AG10803 (cell line): ENCODE data around the gene NR4A3.
"Not testable (repeated sequence)": the region's sequence is repeated elsewhere in the genome, so short reads cannot be mapped to it uniquely, and the experiment has no call there.

Experiments
- DNase-seq: peaks from one replicate; pipeline ENCODE4 v3.0.0; 2010; ENCODE audit warnings: low read depth
- H3K4me3 ChIP-seq: 2 replicates; pipeline ENCODE4 v1.5.1; 2011; ENCODE audit warnings: mild to moderate bottlenecking, low read length, control low read depth
- TF ChIP-seq, protein P1 (sequence below): conservative IDR thresholded peaks from 2 replicates; pipeline ENCODE4 v1.5.1; 2011; ENCODE audit warnings: mild to moderate bottlenecking, low read length, control low read depth, inconsistent platforms

NR4A3 gene

DNA sequence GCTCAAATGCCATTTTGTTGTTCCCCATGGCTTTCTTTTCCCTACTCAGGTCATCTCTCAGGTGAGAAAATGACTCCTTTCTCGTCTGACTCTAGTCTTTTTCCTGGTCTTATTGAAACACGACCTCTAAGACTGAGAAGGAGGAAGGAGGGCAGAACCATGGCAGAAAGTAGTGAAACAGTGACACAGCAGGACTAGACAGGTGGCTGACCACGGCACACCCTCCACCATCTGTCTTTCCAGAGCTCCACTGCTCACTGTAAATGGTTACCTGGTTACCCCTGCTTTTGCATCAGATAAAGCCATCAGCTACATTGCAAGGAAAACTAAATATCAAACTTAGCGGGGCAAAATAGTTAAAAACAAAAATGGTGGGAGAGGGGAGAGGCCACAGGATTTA is 30.9 kb downstream of the NR4A3 start:
- TF ChIP-seq, protein P1, sequence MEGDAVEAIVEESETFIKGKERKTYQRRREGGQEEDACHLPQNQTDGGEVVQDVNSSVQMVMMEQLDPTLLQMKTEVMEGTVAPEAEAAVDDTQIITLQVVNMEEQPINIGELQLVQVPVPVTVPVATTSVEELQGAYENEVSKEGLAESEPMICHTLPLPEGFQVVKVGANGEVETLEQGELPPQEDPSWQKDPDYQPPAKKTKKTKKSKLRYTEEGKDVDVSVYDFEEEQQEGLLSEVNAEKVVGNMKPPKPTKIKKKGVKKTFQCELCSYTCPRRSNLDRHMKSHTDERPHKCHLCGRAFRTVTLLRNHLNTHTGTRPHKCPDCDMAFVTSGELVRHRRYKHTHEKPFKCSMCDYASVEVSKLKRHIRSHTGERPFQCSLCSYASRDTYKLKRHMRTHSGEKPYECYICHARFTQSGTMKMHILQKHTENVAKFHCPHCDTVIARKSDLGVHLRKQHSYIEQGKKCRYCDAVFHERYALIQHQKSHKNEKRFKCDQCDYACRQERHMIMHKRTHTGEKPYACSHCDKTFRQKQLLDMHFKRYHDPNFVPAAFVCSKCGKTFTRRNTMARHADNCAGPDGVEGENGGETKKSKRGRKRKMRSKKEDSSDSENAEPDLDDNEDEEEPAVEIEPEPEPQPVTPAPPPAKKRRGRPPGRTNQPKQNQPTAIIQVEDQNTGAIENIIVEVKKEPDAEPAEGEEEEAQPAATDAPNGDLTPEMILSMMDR, result no peak
- DNase-seq, result no peak
- no peak overlapping the region for H3K4me3 ChIP-seq

DNA sequence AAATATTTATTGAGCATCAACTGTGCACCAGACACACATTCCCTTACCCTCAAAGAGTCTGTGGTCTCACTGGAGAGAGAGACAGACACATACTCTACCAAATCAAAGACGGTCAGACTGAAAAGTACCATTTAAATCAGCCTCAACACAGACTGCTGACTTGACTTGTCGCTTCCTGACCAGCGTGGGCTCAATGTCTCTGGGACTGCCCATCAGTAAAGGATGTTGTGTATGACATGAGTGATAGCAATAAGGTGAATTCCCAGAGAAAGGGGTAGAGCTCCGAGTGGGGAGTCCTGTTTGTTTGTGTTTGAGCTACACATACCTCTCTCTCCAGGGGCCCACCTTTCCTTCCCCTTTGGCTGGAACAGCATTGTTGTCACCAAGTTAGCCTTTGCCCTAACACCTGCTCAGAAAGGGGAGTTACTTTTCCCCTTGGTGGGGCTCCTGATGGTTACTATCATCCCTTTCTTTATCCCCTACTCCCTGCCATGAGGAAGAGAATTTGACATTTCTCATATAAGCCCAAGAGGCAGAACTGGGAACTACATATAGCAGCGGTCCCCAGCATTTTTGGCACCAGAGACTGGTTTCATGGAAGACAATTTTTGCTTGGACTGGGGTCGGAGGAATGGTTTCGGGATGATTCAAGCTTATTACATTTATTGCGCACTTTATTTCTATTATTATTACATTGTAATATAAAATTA is 33.9 kb downstream of the NR4A3 start:
- H3K4me3 ChIP-seq, result no peak overlapping the region
- no peak for DNase-seq
- TF ChIP-seq, protein P1, result no peak

DNA sequence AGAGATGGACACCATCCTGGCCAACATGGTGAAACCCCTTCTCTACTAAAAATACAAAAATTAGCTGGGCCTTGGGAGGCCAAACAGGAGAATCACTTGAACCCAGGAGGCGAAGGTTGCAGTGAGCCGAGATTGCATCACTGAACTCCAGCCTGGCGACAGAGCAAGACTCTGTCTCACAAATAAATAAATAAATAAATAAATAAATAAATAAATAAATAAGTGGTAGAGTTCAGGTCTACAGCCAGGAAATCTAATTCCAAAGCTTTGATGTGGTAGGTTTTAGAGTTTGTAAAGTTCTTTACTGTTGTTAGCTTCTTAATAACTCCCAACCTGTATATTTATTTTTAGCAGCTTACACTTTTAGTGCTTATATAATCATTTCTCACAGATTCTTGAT is 35.9 kb downstream of the NR4A3 start:
- DNase-seq, H3K4me3 ChIP-seq: not testable (repeated sequence)

DNA sequence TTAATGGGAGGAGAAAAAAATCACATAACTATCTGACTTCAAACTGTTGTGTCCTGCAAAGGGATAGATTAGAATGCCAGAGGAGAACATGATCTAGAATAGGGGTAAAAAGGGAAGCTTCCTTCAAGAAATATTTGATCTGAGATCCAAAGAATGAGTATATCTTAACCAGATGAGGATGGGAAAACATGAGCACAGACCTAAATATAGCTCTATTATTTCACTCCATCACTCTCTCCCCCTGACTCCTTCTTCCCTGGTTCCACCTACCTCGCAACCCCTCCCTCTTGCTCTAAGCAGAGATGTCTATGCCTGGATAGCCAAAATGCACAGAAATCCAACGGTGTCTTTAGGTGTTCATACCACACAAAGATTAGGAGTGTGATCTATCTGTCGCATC is 36.4 kb downstream of the NR4A3 start:
- DNase-seq, result no peak
- no peak overlapping the region for H3K4me3 ChIP-seq
- TF ChIP-seq, protein P1, result no peak

DNA sequence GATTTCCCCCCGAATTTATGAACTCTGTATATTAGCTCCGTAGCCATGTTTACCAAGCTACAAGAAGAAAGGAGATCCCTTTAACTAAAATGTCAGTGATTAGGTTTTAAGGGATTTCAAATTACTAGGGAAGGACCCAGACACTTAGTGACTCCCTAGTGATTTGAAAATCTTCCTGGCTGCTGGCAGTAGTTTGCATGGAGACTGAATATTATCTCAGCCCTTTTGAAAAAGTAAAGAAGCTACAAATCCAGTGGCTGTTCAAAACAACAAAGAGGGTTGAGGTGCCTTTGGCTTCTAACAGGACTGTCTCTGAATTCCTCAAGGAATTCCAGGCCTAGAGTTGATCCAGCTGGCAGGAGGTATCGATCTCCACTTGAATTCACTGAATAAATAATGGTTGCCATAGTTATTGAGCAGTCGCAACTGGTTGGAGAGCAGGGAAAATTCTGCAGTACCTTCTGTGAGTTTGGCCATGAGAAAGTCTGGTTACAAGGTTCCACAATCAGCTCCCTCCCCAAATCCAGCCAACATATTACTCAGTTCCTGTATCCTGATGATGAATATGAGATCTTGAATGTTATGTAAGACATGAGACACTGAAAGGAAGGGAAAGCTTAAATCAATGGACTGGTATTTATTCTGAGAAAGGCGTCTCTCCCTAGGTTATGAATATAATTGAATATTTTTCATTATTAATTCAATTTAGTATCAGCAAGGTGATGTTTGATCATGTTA is 37.7 kb downstream of the NR4A3 start:
- TF ChIP-seq, protein P1, result no peak
- no peak overlapping the region for H3K4me3 ChIP-seq
- peak; percentile 52 for DNase-seq

DNA sequence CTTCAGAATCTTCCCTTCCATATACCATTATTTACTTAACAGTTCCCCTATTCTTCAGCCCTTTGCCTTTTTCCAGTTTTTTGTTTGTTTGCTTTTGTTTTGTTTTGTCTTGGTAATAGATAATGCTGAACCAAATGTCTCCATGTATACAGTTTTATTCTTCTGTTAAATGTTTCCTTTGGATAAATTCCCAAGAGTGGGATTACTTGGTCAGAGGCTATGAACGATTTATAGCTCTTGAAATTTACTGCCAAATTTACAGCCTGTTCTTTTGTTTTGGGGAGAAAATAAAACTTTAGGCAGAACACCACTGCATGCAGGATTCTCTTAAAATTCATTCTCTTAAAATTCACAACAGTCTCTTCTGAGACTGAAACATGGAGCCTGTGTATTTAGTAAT is 38.6 kb downstream of the NR4A3 start:
- TF ChIP-seq, protein P1, result no peak
- no peak for DNase-seq
- H3K4me3 ChIP-seq, result no peak overlapping the region

DNA sequence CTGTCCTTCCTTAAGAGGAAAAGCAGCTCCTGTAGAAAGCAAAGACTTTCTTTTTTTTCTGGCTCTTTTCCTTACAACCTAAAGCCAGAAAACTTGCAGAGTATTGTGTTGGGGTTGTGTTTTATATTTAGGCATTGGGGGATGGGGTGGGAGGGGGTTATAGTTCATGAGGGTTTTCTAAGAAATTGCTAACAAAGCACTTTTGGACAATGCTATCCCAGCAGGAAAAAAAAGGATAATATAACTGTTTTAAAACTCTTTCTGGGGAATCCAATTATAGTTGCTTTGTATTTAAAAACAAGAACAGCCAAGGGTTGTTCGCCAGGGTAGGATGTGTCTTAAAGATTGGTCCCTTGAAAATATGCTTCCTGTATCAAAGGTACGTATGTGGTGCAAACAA is 42.3 kb downstream of the NR4A3 start:
- DNase-seq, result no peak
- H3K4me3 ChIP-seq, result no peak overlapping the region
- TF ChIP-seq, protein P1, result no peak
